Osteoblast (primary cell): ENCODE measurements around the gene ZNF574. TPM values are rescaled to one million over a fixed set of nuclear protein-coding genes. Genes with fewer than 3 reads are reported as not detected.
"Not testable (repeated sequence)": the region's sequence is repeated elsewhere in the genome, so short reads cannot be mapped to it uniquely, and the experiment has no call there.

Source experiments
- DNase-seq: peaks from one replicate; pipeline ENCODE4 v3.0.0; 2011; ENCODE audit warnings: low spot score, mixed read lengths; ENCODE audit not compliant: insufficient read length; ENCODE audit errors: missing footprints
- H2AFZ ChIP-seq: 2 replicates; pipeline ENCODE4 v1.6.0; 2011; ENCODE audit warnings: mild to moderate bottlenecking, low read length
- H3K27ac ChIP-seq: 2 replicates; pipeline ENCODE4 v1.5.1; 2011; ENCODE audit warnings: mild to moderate bottlenecking, low read depth, low read length, moderate library complexity
- H3K27me3 ChIP-seq: 2 replicates; pipeline ENCODE4 v1.6.0; 2012; ENCODE audit warnings: mild to moderate bottlenecking, control low read depth, inconsistent platforms, low read length, moderate library complexity; ENCODE audit not compliant: insufficient read depth
- H3K36me3 ChIP-seq: 2 replicates; pipeline ENCODE4 v1.5.1; 2011; ENCODE audit warnings: mild to moderate bottlenecking, low read length, control low read depth, moderate library complexity; ENCODE audit not compliant: insufficient read depth
- H3K4me1 ChIP-seq: 2 replicates; pipeline ENCODE4 v1.5.1; 2011; ENCODE audit warnings: mild to moderate bottlenecking, low read length, control low read depth, moderate library complexity; ENCODE audit not compliant: insufficient read depth
- H3K4me2 ChIP-seq: 2 replicates; pipeline ENCODE4 v1.6.0; 2011; ENCODE audit warnings: mild to moderate bottlenecking, low read length; ENCODE audit not compliant: insufficient read depth
- H3K4me3 ChIP-seq: fragments of 200-600 bp; sonication (generic); 3 replicates; pipeline ENCODE4 v1.5.1; 2012; ENCODE audit warnings: mild to moderate bottlenecking, low read length, inconsistent platforms; ENCODE audit not compliant: insufficient read depth
- H3K79me2 ChIP-seq: 2 replicates; pipeline ENCODE4 v1.6.0; 2012; ENCODE audit warnings: mild to moderate bottlenecking, low read length, control low read depth, inconsistent platforms; ENCODE audit not compliant: insufficient read depth
- H3K9me3 ChIP-seq: 2 replicates; pipeline ENCODE4 v1.5.1; 2011; ENCODE audit warnings: low read depth, low read length, control low read depth
- H4K20me1 ChIP-seq: 2 replicates; pipeline ENCODE4 v1.6.0; 2012; ENCODE audit warnings: mild to moderate bottlenecking, low read length, control low read depth; ENCODE audit not compliant: insufficient read depth
- total RNA-seq: library from RNA; depleted of rRNA; stranded (reverse); fragments of >200 nt; gene quantifications from 2 replicates; pipeline ENCODE4 v1.2.3, GENCODE V29; 2012
- TF ChIP-seq, protein P1 (sequence below): IDR thresholded peaks from 2 replicates; pipeline ENCODE4 v1.5.1; 2011; ENCODE audit warnings: mild to moderate bottlenecking, low read depth, low read length, moderate library complexity; ENCODE audit errors: extremely low read depth

Gene ZNF574
- total RNA-seq, 1 donor: 13.8 TPM

DNA sequence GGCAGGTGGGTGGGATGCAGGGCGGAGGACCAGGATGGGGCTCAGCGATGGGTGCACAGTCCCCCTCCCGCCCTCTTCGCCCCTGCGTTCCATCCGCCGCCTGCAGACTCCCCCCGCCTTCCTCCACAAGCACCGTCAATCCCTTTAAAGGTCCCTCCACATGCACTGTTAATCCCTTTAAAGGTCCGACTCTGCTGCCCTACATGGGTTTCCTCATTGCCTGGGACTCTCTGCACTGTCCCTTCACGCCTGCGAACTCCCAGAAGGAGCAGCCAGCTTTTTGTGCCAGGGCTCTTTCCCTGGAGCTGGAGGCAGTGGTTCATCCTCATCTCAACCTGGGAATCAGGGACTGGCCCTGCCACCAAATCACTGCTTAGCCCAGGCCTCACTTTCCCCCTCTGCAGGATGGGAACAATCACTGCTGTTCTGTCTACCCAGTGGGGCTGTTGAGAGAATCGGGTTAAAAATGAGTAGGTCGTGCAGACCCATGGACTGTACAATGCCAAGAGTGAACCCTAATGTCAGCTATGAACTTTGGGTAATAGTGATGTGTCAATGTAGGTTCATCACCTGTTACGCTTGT lies 20.4 kb downstream of the ZNF574 start:
- TF ChIP-seq, protein P1, sequence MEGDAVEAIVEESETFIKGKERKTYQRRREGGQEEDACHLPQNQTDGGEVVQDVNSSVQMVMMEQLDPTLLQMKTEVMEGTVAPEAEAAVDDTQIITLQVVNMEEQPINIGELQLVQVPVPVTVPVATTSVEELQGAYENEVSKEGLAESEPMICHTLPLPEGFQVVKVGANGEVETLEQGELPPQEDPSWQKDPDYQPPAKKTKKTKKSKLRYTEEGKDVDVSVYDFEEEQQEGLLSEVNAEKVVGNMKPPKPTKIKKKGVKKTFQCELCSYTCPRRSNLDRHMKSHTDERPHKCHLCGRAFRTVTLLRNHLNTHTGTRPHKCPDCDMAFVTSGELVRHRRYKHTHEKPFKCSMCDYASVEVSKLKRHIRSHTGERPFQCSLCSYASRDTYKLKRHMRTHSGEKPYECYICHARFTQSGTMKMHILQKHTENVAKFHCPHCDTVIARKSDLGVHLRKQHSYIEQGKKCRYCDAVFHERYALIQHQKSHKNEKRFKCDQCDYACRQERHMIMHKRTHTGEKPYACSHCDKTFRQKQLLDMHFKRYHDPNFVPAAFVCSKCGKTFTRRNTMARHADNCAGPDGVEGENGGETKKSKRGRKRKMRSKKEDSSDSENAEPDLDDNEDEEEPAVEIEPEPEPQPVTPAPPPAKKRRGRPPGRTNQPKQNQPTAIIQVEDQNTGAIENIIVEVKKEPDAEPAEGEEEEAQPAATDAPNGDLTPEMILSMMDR: no peak
- Histone ChIP-seq H3K4me1 (peaks cover 3% of the 10 kb centered on the region), H3K27me3 (no peaks in the 10 kb centered on the region), H3K79me2 (no peaks in the 10 kb centered on the region), H3K4me2 (no peak overlapping the region), H3K9me3 (no peaks in the 10 kb centered on the region), H2AFZ (no peak overlapping the region), H3K27ac (no peak overlapping the region), H3K4me3 (no peak overlapping the region), H3K36me3 (no peaks in the 10 kb centered on the region), H4K20me1 (no peaks in the 10 kb centered on the region)
- peak; percentile 83 for DNase-seq

DNA sequence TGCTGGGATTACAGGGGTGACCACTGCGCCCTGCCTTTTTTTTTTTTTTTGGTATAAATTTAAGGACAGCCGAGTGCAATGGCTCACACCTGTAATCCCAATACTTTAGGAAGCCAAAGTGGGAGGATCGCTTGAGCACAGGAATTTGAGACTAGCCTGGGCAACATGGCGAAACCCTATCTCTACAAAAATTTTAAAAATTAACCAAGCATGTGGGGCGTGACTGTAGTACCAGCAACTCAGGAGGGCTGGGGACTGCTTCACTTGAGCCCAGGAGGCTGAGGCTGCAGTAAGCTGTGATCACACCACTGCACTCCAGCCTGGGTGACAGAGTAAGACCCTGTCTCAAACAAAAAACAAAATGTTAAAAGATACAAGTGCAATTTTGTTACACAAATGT lies 21.5 kb downstream of the ZNF574 start:
- Histone ChIP-seq H3K79me2 (no peaks in the 10 kb centered on the region), H3K4me2 (no peak overlapping the region), H3K36me3 (no peaks in the 10 kb centered on the region), H4K20me1 (no peaks in the 10 kb centered on the region), H3K4me3 (no peak overlapping the region), H2AFZ (no peak overlapping the region), H3K9me3 (no peaks in the 10 kb centered on the region), H3K27me3 (no peaks in the 10 kb centered on the region), H3K4me1 (no peaks in the 10 kb centered on the region), H3K27ac (no peak overlapping the region)
- TF ChIP-seq, protein P1: no peak
- DNase-seq: no peak

DNA sequence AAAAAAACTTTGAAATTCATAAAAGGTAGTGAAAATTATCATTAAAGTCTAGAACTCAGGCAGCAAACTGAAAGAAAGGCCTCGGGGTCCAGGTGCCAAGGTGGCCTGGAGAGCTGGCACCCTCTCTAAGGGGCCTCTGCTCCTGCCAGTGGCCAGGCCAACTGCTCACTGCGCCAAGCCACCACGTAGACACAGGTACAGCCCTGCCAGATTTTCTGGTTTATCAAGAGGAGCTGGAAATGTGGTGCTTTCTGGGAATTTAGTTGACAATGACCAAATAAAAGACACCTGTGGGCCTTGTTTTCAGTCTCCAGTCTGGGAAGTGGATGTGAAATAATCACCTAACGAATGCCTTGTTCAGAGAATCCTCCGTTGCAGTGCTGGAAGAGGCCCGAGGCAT lies 22.8 kb downstream of the ZNF574 start:
- H4K20me1 ChIP-seq: no peaks in the 10 kb centered on the region
- DNase-seq: peak; percentile 14
- H3K4me3 ChIP-seq: no peak overlapping the region
- H3K4me1 ChIP-seq: no peaks in the 10 kb centered on the region
- H3K4me2 ChIP-seq: no peak overlapping the region
- H3K79me2 ChIP-seq: no peaks in the 10 kb centered on the region
- TF ChIP-seq, protein P1: no peak
- H3K27me3 ChIP-seq: no peaks in the 10 kb centered on the region
- H2AFZ ChIP-seq: no peak overlapping the region
- H3K36me3 ChIP-seq: no peaks in the 10 kb centered on the region
- no peak overlapping the region for H3K27ac ChIP-seq
- no peaks in the 10 kb centered on the region for H3K9me3 ChIP-seq

DNA sequence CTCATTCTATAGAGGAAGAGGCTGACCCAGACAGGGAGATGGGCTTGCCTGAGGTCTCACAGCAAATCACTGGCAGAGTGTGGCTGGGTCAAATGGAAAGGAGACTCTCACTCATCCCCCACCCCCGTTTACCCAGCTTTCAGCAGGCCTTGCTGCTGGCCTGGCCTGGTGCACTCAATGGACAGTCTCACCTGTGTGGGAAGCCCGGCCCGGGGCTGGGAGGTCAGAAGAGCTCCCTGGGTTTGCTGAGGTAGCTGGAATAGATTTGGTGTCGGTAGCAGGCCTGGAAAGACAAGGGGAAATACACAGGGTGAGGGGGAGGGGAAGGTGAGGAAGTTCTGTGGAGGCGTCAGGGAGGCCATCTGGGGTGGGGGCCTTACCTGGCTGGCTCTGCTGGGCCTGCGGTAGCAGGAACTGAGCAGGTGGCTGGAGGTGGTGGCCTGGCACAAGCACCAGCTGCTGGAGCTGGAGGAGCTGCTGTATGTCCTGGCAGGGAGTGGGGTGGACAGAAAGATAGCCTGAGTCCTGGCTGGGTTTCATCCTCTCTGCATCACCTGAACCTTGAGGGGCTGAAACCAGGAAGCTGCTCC lies 23.5 kb downstream of the ZNF574 start:
- Histone ChIP-seq H3K27me3 (no peaks in the 10 kb centered on the region), H4K20me1 (no peaks in the 10 kb centered on the region), H3K4me2 (no peak overlapping the region), H2AFZ (no peak overlapping the region), H3K4me3 (no peak overlapping the region), H3K9me3 (no peaks in the 10 kb centered on the region), H3K4me1 (no peaks in the 10 kb centered on the region), H3K36me3 (no peaks in the 10 kb centered on the region), H3K27ac (no peak overlapping the region), H3K79me2 (no peaks in the 10 kb centered on the region)
- TF ChIP-seq, protein P1: no peak
- DNase-seq: peak; percentile 31

GRCh38 chr19:42100241-42100640 lies 24.3 kb downstream of the ZNF574 start:
- not testable (repeated sequence) for H2AFZ ChIP-seq, H3K36me3 ChIP-seq, H3K4me3 ChIP-seq, H3K9me3 ChIP-seq, H3K27ac ChIP-seq, H3K27me3 ChIP-seq, H3K79me2 ChIP-seq, H3K4me2 ChIP-seq, H3K4me1 ChIP-seq, H4K20me1 ChIP-seq
- peak; percentile 42 for DNase-seq
